Fibroblast of skin of right biceps (primary cell): ENCODE data around the gene TMEM72.

ENCODE experiments used
- DNase-seq: peaks from one replicate; pipeline ENCODE4 v3.0.0-alpha.2; 2013

TMEM72 gene

GRCh38 chr10:44969854-44970253 is 58.7 kb downstream of the TMEM72 start:
- no peak for DNase-seq

DNA sequence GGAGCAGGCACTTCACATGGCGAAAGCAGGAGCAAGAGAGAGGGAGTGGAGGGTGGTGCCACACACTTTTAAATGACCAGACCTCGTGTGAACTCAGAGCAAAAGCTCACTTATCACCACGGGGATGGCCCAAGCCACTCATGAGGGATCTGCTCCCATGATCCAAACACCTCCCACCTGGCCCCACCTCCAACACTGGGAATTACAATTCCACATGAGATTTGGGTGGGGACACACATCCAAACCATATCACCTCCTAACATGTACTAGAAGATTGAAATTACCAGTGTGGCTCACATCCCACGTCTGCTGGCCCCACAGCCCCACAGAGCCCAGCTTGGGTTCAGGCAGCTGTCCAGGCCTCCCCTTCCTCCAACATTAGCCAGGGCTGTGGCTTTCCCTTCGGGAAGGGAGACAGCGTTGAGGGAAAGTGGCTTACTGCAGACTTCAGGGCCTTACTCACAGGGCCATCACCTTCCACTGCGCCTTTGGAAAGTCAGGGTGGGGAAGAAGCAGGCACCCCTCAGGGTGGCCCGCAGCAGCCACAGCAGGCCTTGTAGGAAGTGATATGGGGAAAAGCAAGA is 59.8 kb downstream of the TMEM72 start:
- DNase-seq = no peak

DNA sequence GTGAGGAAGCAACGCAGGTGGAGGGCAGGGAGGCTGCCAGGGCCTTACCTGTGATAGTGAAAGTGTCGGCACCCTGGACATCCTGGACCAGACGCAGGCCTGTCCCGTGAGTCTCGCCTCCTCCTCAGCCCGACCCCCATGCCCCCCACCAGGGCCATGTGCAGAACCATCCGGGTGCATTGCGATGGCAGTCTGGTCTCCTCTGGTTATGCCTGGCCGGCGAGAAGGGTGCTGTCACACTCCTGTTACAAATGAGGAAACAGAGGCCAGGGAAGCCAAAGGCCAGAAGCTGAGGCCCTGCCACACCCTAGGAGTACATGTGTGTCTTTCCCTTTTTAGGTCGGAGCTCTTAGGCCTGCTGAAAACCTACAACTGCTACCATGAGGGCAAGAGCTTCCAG is 60.3 kb downstream of the TMEM72 start:
- no peak for DNase-seq

- DNase-seq = no peak
These were observed 61.0 kb downstream of the TMEM72 start for GRCh38 chr10:44971935-44972757.

DNA sequence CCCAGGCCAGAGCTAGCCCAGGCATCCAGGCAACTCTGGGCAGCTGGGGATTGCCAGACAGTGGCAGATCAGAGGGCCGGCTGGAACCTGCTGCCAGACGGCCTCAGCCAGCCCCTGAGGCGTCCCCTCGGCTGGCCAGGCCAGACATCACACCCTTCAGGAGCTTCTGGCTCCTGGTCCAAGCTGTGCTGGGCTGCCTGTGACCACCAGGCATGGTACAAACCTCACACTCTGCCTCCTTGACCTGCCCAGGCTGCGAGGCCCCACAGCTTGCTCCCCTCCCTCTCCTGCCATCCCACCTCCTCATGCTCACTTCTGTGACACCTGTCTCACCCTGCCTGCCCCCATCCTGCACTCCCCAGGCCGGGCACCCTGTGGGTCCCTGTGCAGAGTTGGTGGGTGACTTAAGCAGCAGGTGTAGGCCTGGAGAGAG is 61.8 kb downstream of the TMEM72 start:
- DNase-seq = no peak

DNA sequence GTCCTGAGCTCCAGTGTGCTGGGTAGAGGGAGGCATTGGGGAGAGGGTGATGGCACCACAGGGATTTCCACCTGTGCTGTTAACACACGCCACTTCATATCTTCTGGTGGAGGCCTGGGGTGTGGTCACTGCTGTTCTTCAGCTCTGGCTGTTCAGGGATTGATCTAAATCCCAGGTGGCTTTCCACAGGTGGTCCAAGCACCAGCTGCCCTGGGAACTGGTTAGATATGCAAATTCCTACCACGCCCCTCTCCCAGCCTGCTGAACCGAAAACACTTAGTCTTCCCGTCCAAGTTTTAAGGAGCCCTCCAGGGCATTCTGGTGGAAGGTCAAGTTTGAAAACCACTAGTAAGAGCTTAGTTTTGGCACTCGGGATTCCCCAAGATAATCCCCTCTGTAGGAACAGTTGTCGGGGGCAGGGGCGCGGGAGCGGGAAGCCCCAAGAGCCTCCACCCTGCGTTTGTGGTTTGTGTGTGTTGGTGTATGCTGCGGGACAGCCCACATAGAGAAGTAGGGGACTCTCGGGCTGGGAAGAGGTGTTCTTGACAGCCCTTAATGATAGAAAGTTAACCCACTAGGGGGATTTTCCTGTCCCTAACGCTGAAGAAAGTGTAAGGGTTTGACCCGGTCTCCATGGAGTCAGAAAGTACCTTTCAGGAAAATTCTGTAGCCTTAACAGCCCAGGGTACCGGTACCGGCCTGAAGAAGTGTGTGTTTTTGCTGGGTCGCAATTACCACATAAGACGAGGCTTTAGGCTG is 62.4 kb downstream of the TMEM72 start:
- no peak for DNase-seq

DNA sequence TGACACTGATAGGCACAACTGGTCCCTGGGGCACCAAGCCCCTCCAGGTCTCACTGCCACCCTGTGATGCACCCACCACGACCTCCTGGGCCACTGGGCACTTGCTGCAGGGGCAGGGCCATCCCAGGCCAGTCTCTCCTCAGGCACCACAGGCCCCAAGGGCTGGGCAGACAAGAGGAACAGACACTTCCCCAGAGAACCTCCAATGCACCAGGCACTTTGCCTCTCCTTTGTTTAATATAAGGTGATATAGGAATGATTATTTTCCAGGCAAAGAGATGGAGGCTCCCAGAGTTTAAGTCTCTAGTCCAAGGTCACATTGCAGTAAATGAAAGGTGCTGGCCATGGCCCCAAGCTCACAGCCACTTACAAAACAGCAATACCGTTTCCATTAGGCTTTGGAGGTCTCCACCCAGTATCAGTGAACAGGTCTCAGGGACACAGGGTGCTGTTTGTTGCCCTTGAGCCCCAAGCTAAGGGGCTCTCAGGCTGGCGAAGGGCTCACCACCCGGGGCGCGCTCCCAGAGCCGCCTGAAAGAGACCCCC is 63.0 kb downstream of the TMEM72 start:
- DNase-seq = no peak

- peak; percentile 59 for DNase-seq
These were observed 63.7 kb downstream of the TMEM72 start for GRCh38 chr10:44974628-44975430.

GRCh38 chr10:44975431-44976331 is 64.5 kb downstream of the TMEM72 start:
- peak; percentile 75 for DNase-seq

DNA sequence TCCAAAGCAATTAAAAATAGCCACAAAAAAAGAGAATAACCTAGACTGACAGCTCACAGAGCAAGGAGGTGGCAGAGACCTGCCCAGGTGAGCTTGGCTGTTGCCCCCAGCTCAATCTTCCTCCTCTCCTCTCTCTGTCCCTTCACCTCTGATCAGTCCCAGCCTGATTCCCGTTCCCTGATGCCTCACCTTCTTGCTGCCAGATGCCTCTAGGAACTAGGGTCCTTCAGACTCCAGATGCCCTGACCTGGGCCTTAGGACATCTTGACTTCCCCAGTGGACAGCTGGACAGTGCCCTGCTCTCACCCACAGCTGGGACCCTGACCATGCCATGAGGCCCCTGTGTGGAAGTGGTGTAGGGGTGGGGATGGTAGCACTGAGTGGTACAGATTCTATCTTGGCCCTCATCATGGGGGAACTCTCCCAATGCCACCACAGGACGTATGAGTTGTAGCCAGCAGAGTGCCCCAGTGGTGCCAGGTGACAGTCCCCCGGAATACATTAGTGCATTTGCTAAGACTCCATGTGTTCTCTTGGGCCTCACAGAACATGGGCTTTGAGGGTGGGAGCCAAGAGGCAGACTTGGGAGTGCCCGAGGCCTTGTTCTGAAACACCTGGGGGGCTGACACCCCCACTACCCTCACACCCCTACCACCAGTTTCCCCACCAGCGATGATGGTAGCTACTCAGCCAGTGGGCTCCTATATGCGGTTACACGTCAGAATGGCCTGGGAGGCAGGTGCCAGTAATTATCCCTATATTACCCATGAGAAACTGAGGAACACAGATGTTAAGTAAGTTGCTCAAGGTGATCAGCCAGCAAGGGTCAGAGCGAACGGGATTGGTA is 65.4 kb downstream of the TMEM72 start:
- no peak for DNase-seq

GRCh38 chr10:44977287-44978212 is 66.4 kb downstream of the TMEM72 start:
- no peak for DNase-seq

GRCh38 chr10:44978213-44978569 is 67.1 kb downstream of the TMEM72 start:
- no peak for DNase-seq

DNA sequence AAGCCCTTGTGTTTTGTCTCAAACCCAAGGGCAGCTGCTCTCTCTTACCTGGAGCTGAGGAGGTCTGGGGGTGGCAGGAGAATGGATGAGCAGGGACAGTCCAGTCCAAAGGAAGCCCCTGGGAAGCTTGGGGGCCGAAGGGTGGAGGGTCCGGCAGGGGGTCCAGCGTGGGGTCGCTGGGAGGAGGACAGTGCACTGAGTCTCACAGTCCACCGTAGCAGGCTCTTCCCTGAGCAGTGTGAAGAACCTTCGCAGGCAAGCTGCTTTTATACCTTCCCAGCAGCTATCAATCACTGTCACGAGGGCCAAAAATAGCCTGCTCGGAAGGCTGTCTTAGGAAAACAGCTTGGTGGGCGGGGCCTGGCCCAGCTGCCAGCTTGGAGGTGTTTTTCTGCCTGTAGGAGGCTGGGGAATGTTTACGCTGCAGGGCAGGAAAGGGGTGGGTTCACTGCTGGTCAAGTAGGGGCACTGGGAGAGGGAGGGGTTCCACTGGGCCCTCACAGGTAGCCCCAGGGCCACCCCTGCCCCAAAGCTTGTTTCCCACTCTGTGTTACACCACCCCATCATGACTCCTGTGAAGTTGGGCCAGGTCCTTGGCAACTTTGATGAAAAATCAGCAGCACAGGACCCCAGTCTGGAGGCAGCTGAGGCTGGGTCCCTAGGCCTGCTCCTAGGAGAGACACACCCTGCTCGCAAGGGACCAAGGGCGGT is 67.6 kb downstream of the TMEM72 start, which contains the start of gene DEPP1:
Gene DEPP1 (minus strand): TSS at position 240 of the 711 bp plus-strand sequence. CDS start 779 bp downstream, outside the sequence.
- DNase-seq = peak; percentile 94

GRCh38 chr10:44979281-44980191 is 68.4 kb downstream of the TMEM72 start:
- no peak for DNase-seq

- DNase-seq = no peak
These were observed 69.4 kb downstream of the TMEM72 start for GRCh38 chr10:44980309-44981171.
